Activated CD4-positive, alpha-beta T cell treated with anti-CD3 and anti-CD28 coated beads, Interleukin-2, amount 50 U/mL, for 48 hours (primary cell): ENCODE measurements around the gene RABGAP1L.
"Not testable (repeated sequence)": the region's sequence is repeated elsewhere in the genome, so short reads cannot be mapped to it uniquely, and the experiment has no call there.

ENCODE experiments used
- DNase-seq, 2 experiments: peaks; one replicate each; pipeline ENCODE4 v3.0.0-alpha.2; 2020

RABGAP1L gene

DNA sequence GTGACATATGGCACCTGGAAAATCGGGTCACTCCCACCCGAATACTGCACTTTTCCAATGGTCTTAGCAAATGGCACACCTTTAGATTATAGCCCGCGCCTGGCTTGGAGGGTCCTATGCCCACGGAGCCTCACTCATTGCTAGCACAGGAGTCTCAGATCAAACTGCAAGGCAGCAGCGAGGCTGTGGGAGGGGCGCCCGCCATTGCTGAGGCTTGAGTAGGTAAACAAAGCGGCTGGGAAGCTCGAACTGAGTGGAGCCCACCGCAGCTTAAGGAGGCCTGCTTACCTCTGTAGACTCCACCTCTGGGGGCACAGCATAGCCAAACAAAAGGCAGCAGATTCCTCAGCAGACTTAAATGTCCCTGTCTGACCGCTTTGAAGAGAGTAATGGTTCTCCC lies 458.6 kb downstream of the RABGAP1L start:
- not testable (repeated sequence) for DNase-seq

DNA sequence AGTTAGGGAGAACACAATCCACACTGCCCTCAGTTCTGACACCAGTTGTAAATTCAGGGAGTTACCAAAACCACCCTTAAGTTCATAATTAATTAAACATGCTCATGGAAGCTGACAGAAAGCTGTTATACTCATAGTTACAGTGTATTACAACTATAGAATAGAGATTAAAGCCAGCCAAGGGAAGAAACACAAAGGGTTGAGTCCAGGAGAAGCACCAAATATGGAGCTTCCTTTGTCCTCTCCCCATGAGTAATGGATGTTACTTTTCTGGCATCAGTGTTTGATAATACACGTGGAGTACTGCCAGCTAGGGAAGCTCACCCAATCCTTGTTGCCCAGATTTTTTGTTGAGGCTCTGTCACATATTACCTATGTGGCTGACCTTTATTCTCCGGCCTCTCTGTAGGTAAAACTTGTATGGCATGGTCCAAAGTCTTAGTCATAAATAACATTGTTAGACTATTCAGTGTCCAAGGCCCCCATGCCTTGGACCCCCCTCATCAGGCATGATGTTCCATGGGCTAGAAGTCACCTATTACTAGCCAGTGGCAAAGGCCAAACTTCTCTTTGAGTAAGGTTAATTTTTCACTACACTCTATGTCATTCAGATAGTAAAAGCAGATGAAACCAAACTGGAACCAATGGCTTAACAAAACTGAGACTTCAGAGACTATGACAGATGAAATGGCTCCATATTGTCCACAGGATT lies 464.2 kb downstream of the RABGAP1L start:
- DNase-seq = no peak

DNA sequence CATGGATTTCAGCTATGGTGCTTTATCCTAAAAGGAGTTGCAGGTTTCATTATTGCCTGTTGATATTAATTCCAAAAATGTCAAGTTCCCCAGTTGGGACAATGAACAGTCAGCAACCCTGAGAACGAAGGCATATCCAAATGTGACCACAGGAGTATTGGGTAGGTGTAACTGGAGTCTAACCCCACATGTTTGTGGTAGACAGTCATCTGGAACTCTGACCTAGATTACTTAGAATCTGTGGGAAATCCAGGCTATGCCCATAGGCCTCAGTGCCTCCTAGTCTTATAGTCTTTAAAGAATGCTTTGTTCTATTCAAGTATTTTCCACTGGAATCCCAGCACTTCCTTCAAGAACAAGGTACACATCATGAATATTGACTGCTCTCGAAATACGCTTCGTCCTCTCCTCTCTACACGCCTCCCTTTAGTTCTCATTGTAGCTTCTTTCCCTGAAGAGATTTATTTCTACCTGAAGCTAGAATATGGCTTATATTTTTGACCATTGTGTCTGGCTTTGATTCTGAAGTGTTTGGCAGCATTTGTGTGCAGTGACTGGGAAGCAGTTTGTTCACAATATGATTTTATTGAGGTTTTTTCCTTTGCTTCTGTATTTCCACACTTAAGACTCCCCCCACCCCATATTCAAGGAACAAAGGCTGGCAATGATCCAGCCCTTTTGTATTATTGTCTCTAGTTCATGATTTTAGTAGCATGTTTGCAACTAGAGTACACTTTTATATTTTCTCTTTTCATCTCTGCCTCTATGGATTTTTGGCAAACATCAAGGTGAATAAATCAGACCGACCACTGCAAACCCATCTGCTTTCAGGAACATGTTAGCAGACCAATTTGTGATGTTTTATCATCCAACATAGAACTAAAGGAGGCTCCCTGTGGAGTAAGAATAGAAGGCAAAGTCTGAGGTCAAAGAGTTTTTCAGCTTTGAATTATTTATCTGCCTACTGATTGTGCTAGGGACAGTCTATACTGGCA lies 467.0 kb downstream of the RABGAP1L start:
- no peak for DNase-seq

DNA sequence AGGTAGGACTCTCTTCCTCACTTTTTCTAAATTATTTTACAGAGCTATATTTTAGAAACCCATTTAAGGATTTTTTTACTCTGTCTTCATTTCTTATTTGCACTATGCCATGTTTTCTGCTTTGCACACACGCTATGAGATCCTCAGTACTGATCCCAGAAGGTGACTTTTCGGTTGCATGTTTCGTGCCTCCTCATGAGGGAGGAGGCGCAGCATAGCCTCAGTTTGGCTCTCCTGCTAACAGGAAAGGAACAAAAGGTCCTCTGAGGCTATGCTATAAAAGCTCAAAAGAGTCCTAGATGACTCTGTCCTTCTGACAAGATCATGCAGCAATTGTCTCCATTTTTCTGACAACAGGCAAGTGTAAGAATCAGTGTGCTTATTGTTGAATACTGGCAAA lies 478.2 kb downstream of the RABGAP1L start:
- no peak for DNase-seq

DNA sequence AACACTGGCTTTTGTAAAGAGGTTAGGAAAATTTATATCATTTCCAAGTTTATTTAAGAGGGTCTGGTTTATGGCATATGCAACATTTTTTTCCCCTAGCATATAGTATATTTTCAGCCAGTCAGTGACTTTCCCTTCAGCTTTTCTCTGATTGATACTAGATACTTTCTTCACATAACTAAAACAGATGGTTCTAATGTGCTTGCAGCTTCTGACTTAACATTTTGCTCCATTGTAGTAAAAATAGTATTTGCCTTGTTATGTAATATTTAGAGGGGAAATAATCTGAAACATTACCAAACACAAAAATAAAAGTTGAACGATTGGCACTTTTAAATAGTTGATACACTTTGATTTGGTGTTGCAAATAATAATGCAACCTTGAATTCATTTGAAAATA lies 480.1 kb downstream of the RABGAP1L start:
- no peak for DNase-seq

DNA sequence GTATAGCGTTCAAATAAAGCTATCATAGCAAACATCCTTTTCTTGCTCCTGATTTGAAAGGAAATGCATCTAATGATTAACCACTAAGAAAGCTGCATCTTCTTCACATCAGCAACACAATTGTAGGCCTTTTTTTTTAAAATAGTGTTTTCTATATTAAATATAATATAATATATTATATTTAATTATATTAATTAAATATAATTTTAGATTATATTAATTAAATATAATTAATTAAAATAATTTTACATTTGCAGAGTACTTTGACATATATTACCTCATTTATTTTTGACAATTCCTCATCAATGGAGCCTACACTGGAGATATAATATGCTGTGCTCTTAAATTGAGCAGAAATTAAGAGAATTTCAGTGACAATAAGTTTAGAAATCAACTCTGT lies 481.5 kb downstream of the RABGAP1L start:
- no peak for DNase-seq

DNA sequence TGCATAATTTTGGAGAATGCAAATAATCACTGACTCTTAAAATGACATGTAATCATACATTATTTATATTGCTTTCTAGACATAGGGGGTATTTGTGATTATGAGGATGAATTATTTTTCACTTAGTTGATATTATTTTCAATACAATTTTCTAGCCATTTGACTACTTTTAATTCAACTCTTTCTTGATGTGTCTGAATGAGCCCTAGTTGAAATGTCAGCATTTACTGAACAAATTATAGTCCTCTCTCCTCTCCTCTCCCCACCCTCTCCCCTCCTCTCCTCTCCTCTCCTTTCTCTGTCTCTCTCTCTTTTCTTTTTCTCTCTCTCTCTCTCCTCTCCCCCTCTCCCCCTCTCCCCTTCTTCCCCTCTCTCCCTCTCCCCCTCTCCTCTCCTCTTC lies 483.1 kb downstream of the RABGAP1L start:
- DNase-seq = no peak

DNA sequence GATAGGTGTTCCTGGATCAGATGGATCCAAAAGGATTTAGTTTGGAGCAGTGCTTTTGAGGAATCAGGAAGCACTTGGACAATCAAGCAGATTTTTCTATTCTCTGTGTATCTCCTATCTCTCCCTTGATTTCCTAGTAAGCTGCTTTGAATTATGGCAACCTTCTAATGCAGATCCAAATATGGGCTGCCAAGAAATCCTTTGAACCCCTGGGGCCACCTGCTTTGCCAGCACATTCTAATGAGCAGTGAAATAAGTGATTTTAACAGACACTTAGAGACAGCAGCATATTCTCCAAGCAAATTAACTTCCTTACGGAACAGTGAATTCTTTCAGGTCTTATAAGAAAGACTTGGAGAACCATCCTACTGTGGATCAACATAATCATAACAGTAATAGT lies 483.9 kb downstream of the RABGAP1L start:
- DNase-seq = no peak

DNA sequence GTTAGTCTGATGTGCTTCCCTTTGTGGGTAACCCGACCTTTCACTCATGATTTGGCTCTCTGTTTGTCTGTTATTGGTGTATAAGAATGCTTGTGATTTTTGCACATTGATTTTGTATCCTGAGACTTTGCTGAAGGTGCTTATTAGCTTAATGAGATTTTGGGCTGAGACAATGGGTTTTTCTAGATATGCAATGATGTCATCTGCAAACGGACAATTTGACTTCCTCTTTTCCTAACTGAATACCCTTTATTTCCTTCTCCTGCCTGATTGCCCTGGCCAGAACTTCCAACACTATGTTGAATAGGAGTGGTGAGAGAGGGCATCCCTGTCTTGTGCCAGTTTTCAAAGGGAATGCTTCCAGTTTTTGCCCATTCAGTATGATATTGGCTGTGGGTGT lies 490.3 kb downstream of the RABGAP1L start:
- not testable (repeated sequence) for DNase-seq

DNA sequence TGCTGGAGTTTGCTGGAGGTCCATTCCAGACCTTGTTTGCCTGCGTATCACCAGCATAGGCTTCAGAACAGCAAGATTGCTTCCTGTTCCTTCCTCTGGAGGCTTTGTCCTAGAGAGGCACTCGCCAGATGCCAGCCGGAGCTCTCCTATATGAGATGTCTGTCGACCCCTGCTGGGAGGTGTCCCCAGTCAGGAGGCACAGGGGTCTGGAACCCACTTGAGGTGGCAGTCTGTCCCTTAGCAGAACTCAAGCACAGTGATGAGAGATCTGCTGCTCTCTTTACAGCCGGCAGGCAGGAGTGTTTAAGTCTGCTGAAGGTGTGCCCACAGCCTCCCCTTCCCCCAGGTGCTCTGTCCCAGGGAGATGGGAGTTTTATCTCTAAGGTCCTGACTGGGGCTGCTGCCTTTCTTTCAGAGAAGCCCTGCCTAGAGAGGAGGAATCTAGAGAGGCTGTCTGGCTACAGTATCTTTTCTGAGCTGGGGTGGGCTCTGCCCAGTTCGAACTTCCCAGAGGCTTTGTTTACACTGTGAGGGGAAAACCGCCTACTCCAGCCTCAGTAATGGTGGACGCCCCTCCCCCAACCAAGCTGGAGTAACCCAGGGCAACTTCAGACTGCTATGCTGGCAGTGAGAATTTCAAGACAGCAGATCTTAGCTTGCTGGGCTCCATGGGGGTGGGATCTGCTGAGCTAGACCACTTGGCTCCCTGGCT lies 493.4 kb downstream of the RABGAP1L start:
- DNase-seq = no peak

DNA sequence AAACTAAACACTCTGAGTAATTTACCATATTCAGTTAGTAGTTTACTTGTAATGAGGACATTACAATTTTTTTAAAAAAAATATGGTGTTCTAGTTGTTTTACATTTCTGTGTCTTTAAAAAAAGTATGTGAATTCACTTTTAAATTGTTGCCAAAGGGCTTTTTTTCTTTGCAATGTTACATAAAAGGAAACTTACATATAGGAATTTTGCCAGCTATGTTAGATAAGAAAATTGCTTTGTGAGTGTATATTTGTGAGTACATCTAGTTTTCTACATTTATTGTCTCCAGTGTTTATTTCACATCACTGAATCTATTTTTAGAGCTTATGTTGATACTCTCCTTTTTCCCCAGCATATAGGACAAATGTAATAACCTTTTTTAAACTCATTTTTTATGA lies 495.2 kb downstream of the RABGAP1L start:
- no peak for DNase-seq

DNA sequence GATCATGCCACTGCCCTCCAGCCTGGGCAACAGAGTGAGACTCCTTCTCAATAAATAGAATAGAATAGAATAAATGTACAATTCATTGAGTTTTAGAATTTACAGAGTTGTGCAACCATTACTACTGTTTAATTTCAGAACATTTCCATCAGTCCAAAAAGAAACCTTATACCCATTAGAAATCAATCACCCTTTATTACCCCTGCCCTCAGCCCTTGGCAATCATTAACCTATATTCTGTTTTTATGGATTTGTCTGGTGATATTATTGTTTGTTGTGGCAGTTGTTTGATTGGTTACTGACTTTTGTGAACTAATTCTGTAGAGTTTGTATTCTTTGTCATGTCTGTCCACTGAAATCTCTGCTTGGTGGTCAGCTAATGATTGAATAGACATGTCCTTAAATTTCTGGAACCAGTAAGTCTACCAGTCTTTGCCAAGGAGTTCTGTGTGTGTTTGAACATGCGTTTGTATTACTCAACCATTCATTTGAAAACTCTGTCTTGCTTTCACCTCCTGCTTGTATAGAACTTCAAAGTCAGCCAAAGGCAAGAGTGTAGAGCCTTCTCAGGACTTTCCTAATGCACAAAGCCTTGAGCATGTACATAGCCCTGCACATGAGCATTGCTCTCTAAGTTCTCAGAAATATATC lies 497.2 kb downstream of the RABGAP1L start:
- DNase-seq = no peak

DNA sequence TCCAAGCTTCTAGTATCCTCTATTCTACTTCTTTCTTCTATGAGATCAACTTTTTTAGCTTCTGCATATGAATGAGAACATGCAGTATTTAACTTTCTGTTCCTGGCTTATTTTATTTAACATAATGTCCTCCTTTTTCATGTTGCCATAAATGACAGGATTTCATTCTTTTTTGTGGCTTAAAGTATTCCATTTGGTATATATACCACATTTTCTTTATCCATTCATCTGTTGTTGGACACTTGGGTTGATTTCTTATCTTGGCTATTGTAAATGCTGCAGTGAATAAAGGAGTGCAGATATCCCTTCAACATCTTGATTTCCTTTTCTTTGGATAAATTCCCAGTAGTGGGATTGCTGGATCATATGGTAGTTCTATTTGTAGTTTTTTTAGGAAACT lies 498.1 kb downstream of the RABGAP1L start:
- DNase-seq = no peak

DNA sequence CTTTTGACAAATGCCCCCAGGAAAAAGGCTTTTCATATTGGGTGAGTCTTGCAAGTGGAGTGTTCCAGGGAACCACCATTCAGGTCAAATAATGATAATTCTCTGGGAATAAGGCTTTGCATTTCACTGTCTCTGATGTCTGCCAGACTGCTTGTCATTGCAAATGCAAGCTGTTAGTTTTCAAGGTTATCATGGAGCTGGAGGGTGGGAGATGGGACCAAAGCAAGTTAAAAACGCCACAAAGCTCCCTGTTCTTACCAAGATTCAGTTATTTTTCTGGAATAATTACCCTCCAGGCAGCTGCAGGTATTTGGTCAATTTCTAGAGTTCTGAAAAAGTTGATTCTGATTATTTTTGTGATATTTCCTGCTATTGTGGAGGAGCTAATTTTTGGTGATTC lies 498.6 kb downstream of the RABGAP1L start:
- no peak for DNase-seq

DNA sequence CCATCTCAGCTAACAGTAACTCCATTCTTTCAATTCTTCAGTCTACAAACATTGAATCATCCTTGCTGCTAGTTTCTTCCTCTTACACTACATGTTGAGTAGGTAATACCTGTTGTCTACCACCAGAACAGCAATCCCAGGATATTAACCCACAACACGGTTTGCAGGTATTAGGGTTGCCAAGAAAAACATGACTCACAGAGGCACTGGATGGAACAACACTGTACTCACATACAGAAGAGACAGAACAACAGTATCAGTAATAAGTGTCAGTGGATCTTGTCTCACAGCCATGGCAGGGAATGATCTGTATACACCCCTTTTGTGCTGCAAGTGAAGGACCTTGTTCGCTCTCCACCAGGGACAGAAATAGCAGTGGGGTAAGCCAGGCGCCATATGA lies 500.5 kb downstream of the RABGAP1L start:
- no peak for DNase-seq

DNA sequence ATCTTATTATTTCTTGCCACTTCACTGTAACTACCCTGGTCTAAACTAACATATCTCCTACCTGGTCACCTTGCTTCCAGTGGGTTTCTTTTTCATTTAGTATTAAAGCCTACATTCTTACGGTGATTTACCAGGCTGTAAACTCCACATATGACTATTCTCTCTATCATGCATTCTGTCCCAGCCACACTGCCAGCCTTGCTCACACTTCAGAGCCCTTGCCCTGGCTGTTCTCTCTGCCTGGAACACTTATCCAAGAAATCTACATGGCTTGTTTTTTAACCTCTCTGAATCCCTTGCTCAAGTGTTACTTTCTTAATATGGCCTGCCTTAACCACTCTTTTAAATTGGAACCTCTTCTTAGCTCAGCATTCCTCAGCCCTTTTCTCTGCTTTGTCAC lies 501.2 kb downstream of the RABGAP1L start:
- no peak for DNase-seq

DNA sequence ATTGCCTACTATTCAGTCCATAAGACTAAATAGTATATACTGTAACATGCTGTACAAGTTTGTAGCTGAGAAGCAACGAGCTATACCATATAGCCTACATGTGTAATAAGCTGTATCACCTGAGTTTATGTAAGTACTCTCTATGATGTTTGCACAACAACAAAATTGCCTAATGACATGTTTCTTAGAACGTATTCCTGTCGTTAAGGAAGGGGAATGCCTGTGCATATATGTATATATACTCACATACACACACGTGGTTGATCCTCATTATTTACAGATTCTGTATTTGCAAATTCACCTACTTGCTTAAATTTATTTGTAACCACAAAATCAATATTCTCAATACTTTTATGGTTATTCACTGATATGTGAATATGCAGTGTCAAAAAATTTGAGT lies 504.0 kb downstream of the RABGAP1L start:
- no peak for DNase-seq

DNA sequence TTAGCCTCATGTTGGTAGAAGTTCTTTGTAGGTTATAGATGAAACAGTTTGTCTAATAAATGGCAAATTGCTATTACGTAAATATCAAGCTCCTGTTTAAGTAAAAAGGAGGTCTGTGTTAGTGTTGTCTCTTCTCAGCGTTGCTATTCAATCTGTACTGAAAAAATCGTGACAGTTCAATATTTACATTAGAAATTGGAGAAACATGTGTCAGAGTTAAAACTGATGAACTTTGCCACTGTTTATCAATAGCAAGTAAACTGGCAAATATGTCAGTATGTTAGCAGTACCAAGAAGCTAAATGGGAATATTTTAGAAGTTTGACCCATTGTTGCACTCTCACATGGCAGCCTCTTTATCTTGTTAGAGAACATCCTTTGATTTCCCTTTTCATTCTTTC lies 506.9 kb downstream of the RABGAP1L start:
- DNase-seq = no peak

DNA sequence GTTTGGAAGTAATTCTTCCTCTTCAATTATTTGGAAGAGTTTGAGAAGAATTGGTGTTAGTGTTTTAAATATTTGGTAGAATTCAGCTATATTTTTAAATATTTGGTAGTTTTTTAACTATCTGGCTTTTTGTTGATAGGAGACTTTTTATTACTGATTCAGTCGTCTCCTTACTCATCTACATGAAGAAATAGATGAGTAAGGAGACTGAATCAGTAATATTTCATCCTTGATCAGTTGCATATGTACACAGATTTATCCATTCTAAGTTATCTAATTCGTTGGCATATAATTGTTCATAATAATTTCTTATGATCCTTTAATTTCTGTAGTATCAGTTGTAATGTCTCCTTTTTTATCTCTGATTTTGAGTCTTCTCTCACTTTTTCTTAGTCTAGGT lies 512.5 kb downstream of the RABGAP1L start:
- DNase-seq = no peak

DNA sequence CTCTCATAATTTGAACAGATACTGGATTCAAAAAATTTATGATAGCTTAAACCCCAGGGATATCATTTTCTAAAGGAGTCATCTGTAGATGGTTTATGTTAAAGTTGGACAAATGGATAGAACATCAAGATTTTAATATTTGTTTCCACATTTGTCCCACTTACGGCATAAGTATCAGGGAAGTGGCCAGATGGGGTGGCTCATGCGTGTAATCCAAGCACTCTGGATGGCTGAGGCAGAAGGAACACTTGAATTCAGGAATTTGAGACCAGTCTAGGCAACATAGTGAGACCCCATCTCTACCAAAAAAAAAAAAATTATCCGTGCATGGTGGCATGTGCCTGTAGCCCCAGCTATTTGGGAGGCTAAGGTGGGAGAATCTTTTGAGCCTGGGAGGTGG lies 517.5 kb downstream of the RABGAP1L start:
- DNase-seq = no peak

DNA sequence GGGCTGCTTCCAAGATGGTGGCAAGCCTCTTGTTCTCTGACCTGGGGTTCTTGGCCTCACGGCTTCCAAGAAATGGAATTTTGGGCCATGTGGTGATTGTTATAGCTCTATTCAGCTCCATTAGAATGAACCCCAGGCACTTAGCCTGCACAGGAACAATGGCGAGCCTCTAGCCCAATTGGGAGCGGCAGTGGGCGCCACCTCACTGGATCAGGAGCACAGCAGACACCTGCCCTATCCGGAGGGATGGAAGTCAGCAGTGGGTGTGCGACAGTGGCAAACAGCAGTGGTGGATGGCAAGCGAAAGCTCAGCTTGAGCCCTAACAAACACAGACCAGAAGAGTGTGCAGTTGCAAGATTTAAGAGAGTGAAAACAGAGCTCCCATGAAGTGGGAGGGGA lies 519.3 kb downstream of the RABGAP1L start:
- no peak for DNase-seq

DNA sequence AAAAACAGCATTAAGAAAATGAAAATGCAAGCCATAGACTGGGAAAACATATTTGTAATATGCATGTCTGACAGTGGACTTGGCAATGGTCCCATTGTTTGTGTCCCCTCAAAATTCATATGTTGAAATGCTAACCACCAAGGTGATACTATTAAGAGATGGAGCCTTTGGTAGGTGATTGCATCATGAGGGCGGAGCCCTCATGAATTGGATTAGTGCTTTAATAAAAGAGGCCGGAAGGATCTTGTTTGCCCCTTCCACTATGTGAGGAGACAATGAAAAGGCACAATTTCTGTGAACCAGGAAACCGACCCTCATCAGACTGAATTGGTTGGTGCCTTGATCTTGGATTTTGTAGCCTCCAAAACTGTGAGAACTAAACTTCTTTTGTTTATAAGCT lies 520.8 kb downstream of the RABGAP1L start:
- no peak for DNase-seq

DNA sequence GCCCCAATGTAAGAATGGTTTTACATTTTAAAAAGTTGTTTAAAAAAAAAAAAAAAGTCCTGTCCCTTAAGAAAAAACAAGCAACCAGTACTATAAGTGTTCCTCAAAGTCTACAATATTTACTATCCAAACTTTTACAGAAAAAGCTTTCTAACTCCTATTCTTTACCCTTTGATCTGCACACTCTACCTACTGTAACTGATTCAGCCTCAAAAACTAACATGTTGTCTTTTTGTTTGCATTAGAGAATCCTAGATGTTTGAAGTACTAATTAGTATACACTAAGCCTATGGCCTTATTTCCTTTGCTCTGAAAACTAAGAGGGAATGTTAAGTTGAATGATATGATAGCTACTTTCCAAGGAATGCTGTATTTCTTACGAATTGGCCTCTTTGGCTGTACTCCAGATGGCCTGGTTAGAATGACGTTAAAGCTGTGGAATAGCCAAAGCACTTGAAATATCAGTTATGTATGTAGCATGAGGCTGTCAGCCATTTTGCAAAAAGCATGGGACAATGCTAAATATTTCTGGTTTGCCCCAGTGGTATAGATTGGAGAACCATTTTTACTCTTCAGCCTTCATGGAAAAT lies 523.2 kb downstream of the RABGAP1L start:
- no peak for DNase-seq
